Activated gamma-delta T cell treated with anti-CD3 and anti-CD28 coated beads, Interleukin-2, amount 50 U/mL, for 16 hours (primary cell): Measurements from ENCODE around the gene CELF3.

Experiments
- DNase-seq: peaks from one replicate; pipeline ENCODE4 v3.0.0-alpha.2; 2020; ENCODE audit warnings: low read depth

Gene CELF3

GRCh38 chr1:151720974-151721787, 4.6 kb upstream of the CELF3 start, which contains the start of gene RIIAD1:
RIIAD1 (plus strand) TSS chr1:151721522; CDS start chr1:151721537, 15 bp downstream.
- peak; percentile 10 for DNase-seq

GRCh38 chr1:151720554-151720953, 4.0 kb upstream of the CELF3 start:
- DNase-seq: no peak

GRCh38 chr1:151720125-151720524, 3.5 kb upstream of the CELF3 start:
- DNase-seq: no peak

- DNase-seq: no peak
Measured at GRCh38 chr1:151718666-151719065, 2.1 kb upstream of the CELF3 start.

DNA sequence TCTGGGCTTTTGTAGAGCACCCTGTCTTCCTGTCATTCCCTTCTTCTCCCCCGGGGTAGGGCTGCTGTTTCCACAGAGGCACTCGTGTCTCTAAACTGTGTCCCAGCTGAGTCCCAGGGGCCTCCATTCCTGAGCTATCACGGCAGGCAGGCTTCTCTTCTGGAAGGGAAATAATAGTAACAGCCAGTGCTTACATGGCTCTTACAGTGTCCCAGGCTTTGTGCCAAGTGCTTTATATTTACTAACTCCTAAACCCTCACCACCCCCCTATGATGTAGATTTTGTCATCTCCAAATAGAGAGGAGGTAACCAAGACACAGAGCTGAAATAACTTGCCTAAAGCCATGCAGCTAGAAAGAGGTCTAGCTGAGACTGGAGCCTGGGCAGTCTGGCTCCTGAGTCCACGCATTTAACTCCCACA, 1.4 kb upstream of the CELF3 start:
- no peak for DNase-seq

DNA sequence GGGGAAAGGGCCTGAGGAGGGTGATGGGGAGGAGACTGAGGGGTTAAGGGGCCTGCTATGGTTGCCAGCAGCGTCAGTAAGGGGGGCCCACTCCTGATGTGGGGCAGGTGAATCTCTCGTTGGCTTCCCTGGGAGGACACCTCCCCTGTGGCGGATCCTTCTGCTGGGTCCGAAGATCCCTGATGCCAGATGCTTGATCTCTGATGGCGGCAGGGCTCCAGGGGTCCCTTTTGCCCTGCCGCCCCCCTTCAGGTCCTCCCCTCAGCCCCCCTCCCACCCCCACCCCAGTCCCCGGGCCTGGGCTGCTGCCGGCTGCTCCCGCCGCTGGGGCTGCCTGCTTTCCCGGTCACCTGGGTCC, 219 bp downstream of the CELF3 start:
- DNase-seq: no peak

GRCh38 chr1:151715726-151716404, 738 bp downstream of the CELF3 start:
- no peak for DNase-seq

DNA sequence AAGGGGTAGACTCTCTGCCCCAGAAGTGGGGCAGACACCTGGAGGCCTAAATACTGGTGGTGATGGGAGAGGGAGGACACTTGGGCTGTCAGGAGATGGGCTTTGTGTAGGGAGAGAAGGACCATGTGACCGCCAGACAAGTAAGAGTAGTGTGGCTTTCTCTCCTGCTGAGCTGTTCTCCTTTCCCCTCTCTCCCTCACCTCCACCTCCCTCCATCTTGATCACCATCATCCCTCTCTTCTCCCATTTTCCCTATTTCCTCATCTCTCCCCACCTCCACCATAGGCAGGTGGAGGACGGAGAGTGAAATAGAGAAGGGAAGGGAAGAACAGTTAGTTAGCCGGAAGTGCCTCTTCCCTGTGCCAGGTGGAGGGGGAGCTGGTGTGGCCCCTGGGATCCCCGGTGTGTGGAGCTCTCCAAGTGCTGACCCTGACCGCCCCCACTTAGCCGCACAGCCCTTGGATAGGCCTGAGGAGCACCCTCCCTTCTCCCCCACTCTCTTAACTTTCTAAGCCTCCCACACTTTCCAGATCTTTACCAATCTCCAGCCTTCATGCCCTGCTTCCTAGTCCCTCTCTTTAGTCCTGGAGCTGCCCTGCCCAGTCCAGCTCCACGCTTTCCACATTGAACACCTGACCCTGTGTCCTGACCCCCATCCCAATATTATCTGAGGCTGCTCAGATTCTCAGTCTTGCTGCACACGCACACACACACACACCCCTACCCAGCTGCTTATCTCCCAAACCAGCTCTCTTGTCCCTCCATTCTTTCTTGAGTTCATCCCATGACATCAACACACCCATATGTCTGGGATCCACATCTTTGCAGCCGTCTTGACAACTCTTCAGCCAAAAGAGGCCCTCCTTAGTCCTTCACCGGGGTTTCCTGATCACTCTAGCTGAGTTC, 1.5 kb downstream of the CELF3 start:
- no peak for DNase-seq

DNA sequence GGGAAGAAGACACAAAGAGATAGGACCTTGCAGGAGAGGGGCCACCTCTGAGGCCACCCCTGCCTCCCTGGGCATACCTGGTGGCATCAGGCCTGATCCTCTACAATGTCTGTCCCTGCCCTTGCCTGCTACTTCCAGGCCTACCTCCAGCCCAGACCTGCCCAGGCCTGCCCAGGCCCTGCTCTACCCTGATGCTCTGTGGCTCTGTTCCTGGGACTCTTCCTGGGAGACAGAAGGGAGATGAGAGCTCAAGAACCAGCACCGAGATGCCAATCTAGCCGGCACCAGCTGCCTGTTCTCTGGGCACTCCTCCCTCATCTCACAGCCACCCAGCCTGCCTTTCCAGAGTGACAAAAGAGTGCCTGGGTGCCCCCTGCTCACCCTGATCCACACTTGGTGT, 2.7 kb downstream of the CELF3 start:
- DNase-seq: no peak

DNA sequence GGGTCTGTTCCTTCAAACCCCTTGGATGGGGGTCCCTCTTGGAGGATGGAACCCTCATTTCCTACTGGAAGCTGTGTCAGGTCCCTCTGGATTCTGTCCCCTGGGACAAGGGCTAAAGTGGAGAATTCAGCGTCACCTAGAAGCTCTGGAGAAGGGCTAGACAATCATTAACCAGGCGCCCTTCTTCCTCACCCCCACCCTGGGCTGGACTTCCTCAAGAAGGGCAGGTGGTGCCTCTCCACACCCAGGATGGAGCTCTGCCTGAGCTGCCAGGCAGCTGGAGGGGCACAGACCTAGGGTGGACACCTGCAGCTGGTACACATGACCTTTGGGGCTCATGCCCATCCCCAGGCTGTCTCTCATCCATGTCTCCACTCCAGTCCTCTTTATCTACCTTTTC, 3.6 kb downstream of the CELF3 start:
- DNase-seq: no peak

GRCh38 chr1:151711951-151712350, 4.7 kb downstream of the CELF3 start:
- no peak for DNase-seq

GRCh38 chr1:151711044-151711800, 5.4 kb downstream of the CELF3 start:
- DNase-seq: no peak

DNA sequence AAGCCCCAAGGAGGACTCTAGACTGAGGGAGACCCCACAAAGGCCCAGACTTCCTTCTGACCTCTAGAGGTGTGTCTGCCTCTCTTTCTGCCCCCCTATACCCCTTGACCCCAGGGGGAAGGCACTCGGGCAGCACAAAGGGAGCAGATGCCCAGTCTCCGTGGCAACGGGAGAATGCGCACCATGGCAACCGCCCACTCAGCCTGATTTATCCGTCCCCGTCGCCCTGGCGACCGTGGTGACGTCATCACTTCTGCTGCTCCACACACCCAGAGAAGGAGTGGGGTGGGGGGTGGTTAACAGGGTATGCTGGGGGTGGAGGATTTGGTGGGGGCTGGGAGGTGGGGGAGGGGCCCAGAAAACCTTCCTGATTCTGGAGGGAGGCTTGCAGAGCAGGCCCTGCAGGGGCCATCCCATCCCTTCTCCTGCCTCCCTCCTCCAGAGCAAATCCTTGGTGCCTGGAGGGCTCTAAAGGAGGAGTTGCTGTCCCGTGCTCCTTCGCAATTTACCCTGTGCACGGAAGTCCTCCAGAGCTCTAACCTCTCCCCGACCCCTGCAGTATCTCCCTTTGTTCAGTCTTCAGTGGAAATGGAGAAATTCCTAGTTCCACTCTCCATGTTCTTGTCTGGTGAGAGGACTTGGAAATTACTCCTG, 6.3 kb downstream of the CELF3 start:
- no peak for DNase-seq

DNA sequence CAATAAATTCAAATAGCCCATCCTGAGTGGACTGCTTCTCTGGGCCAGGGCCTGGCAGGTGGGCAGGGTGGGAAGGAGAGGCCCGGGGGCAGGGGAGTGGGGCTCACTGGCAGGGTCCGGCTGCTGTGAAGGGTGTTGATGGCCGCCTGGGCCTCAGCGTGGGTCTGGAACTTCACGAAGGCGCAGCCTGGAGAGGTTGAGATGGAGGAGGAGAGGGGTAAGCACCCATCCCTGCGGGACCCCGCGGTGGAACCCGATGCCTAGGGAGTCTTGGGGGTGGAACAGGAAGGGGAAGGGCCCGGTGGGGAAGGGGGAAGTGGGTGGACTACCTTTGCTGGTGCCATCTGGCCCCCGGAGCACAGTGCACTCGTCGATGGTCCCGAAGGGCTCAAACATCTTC, 7.7 kb downstream of the CELF3 start:
- no peak for DNase-seq

DNA sequence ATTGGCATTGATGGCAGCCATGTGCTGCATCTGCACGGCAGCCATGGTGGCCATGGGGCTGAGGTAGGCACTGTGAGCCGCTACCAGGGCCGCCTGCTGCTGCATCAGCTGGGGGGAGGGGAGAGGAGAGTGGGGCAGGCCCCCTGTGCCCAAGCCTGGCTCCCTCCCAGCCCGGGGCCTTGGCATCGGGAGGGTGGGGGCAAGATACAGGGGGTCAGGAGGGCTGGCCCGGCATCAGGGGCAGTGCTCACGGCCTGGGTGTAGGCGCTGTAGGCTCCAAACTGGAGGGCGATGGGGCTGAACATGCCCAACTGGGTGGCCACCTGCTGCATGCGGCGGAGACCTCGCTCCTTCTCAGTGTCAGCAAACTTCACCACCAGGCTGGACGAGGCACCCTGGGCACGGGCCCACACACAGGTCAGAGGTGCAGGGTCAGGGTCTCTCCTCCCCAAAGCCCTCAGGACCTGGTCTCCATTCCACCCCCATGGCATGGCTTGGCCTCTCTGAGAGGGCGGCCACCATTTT, 9.0 kb downstream of the CELF3 start:
- DNase-seq: no peak

GRCh38 chr1:151706464-151707415, 9.9 kb downstream of the CELF3 start:
- DNase-seq: no peak

- DNase-seq: no peak
Measured at GRCh38 chr1:151705753-151706463, 10.7 kb downstream of the CELF3 start.

- no peak for DNase-seq
Measured at GRCh38 chr1:151705146-151705545, 11.5 kb downstream of the CELF3 start.

GRCh38 chr1:151704246-151704645, 12.4 kb downstream of the CELF3 start:
- DNase-seq: no peak
